ENCODE measurements around the gene MAP3K13.
"Not testable (repeated sequence)": the region's sequence is repeated elsewhere in the genome, so short reads cannot be mapped to it uniquely, and the experiment has no call there.

The MAP3K13 gene

DNA sequence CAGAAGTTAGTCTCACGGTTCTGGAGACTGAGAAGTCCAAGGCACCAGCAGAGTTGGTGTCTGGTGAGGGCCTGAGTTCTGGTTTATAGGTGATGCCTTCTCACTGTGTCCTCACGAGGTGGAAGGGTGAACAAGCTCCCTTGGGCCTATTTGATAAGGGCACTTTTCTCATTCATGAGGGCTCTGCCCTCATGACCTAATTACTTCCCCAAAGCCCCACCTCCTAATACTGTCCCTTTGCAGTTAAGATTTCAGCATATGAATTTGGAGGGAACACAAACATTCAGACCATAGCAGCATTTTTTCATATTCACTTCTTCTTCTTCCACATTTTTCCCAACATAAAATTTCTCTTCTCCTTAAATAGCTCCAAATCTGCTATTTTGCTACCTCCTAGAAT, 94.4 kb downstream of the MAP3K13 start:
- DNase-seq = no peak

DNA sequence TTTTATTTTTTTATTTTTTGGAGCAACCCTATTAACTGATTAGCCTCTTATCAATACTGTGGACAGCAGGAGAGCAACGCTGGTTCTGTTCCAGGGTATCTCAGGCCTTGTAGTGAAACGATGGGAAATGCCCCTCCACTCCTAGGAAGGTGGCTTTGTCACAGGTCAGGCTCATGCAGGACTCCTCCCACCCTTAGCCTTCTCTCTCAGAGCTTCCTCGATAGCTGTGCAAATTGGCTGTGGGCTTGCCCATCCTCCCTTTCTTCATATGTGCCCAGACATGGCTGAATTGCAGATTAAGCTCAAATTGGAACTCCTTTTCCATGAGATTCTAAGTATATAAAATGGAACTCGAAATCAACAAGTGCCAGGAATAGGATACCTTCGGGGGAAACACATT, 97.4 kb downstream of the MAP3K13 start:
- DNase-seq = no peak

DNA sequence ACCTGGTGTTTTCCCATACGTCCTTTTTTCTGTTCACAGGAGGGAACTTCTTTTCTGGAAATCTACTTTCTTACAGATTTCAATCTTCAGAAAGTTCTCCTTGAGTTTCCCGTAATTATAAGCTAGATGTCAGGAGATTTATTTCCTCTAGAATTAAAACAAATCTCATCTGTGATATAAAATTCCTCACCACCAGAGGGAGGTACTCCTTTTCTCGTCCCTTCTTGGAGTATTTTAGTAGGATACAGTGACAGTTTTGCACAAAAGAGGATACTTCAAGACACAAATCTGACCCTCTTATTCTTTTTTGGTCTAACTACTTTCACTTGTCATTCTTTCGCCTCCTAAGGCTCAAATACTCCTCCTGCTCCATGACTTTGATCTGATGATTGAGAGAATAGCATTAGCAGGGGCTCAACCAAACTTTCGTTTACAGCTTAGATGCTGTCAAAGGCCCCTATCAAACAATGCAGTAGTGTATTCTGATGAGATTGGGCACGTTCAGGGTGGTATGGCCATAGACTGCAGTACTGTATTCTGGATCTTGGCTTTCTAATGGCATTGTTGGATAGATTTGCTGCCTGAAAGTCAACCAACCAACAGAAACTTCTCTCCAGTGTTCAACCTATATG, 97.9 kb downstream of the MAP3K13 start:
- no peak for DNase-seq

DNA sequence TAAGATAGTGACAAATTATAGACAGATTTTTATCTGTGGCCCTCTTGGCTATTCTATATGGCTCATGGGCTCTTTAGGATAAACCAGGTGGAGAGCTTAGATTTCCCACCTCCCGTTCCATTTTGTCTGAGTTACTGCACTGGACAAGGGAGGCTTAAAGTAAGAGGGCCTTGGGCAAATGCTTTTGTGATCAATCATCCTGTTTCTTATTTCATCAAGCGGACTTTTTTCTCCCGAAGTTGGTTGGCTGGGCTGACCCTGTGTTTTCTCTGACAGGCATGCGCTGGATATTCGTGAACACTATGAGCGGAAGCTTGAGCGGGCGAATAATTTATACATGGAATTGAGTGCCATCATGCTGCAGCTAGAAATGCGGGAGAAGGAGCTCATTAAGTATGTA, 102.5 kb downstream of the MAP3K13 start:
- DNase-seq = no peak

DNA sequence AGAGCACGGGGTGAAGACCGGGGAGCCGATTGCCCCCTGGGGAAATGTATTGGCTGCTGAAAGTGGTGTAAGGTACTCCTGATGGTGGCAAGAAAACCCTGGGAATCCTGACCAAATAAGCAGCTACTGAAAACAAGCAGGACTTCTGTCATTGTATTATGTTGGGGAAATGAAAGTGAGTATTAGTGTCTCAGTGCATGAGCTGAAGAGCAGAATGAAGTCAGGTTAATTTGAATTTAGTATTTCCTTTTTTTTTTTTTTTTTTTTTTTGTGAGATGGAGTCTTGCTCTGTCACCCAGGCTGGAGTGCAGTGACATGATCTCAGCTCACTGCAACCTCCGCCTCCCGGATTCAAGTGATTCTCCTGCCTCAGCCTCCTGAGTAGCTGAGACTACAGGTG, 103.2 kb downstream of the MAP3K13 start:
- not testable (repeated sequence) for DNase-seq

DNA sequence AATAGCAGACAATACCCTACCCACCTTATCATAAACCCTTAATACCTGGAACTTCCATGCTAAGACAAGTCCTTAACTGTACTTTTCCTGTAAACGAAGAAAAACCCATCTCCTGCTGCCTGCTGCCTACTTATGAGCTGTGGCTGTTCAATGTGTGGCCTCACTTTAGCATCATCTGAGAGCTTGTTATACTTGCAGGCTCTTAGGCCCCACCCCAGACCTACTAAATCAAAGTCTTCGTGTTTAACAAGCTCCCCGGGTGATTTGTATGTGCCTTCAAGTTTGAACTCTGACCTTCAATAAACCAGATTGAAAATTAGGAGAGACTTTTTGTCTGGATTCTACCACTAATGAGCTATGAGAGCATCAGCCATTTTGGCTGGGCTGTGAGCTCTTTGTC, 106.6 kb downstream of the MAP3K13 start:
- no peak for DNase-seq

DNA sequence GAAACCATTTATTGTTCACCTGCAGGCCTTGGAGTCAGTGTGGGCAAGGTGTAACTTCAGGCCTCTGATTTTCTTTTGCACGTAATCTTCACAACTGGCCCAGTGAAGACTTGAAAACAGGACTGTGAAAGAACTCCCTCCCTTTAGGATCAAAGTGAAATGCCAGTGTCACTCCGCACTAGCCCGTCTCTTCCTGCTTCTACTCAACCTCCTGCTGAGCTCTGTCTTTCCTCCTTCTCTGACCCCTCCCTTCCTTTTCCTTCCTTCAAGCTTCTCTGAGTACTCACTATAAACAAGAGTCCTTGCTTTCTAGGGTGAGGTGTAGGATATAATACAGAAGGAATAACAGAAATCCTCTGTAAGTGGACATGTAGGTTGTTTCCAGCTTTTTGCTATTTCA, 107.4 kb downstream of the MAP3K13 start:
- DNase-seq = no peak

DNA sequence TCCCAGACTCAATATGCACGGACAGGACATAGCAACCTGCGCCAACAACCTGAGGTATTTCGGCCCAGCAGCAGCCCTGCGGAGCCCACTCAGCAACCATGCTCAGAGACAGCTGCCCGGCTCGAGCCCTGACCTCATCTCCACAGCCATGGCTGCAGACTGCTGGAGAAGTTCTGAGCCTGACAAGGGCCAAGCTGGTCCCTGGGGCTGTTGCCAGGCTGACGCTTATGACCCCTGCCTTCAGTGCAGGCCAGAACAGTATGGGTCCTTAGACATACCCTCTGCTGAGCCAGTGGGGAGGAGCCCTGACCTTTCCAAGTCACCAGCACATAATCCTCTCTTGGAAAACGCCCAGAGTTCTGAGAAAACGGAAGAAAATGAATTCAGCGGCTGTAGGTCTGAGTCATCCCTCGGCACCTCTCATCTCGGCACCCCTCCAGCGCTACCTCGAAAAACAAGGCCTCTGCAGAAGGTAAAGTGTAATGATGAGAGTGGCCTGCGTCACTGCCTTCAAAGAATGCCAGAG, 110.4 kb downstream of the MAP3K13 start:
- no peak for DNase-seq

DNA sequence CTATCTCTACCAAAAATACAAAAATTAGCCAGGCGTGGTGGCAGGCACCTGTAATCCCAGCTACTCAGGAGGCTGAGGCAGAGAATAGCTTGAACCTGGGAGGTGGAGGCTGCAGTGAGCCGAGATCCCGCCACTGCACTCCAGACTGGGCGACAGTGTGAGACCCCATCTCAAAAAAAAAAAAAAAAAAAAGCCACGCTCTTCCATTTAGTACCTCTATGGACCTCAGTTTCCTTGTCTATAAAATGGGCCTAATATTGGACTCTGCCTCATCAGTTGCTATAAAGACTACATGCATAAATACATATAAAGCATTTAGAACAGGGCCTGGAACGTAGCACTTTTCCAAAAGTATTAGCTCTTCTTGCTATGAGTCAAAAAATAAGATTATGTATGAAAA, 112.0 kb downstream of the MAP3K13 start:
- not testable (repeated sequence) for DNase-seq

DNA sequence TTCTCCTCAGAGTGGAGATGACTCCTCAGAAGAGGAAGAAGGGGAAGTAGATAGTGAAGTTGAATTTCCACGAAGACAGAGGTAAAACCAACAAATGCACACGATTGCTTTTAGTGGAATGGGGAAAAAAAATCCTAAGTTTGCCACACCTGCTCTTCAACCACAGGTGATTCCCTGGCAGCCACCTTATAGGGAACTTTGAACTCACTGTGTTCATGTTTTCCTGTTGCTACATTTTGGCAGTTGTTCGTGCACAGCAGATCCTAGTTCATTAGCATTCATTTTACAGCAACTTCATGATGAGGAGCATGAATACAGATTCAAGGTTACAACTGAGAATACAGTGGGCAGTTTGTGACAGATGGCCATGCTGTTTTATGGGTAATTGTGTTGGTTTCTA, 114.4 kb downstream of the MAP3K13 start:
- DNase-seq = no peak

DNA sequence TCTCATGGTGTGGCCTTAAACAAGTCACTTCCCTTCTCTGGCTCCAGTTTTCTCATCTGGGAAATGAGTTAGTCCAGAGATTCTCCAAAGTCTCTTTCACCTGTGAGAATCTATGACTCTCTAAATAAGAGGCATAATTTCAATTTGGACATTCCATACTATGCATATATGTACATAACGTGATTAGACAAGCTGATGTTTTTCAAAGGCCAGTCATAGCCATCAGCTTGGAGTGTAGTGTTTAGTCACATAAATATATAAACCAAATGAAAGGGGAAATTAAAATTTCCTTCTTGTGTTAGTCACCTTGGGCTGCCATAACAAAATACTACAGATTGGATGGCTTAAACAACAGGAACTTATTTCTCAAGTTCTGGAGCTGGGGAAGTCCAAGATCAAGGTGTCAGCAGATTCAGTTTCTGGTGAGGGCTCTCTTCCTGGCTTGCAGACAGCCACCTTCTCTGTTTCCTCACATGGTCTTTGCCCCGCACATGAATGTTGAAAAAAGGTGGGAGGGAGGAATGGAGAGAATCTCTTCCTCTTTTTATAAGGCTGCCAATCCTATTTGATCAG, 116.5 kb downstream of the MAP3K13 start:
- no peak for DNase-seq

DNA sequence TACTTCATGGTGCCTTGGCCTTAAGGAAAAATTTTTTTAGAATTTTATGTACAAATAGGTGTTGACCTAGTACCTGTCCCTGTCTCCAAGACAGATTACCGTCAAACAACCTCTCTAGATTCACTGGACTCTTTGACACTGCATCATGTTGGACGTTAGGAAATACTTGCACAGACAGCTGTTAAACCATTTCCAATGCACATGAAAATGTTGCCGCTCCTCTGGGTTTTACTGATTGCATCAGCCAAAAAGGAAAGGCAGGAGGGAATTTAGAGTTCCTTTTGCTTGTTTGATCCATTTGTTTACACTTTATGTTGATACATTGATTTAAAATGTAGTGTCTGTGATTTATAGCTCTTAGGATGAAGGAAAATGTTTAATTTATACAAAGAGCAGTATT, 121.4 kb downstream of the MAP3K13 start:
- no peak for DNase-seq

DNA sequence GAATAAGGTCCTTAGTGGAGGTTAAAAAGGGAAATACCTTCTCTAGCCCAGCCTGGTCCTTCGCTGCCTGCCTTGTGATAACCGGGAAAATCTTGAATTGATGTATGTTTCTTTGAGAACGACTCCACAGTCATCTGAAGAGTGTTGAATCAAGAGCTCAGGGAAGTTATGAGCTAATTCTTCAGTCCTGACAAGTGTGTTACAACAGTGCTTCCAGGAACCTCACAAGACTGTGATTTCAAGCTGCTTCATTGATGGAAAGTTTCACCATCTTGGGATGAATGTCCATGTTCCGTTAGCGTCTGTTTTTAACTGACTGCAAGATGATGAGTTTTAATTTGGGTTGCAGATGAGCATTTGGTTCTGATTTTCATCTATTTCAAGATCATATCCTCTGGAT, 123.5 kb downstream of the MAP3K13 start:
- no peak for DNase-seq

DNA sequence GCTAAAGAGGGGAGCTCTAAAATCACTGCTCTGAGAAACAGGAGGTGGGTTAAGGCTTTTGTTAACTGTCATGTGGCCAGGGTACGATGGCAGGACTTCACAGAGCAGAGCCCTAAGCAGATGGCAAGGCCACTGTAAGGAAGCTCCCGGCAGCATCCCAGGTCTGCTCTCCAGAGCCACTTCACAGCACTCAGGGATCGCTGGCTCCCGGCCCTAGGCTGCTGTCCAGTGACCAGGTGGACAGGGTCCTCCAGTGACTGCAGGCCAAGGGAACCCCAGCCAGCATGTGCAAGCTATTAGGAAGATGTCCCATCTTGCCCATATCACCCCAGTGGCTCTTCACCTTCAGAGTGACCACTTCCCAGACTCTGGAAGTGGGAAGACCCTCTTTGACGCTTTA, 125.5 kb downstream of the MAP3K13 start:
- no peak for DNase-seq

DNA sequence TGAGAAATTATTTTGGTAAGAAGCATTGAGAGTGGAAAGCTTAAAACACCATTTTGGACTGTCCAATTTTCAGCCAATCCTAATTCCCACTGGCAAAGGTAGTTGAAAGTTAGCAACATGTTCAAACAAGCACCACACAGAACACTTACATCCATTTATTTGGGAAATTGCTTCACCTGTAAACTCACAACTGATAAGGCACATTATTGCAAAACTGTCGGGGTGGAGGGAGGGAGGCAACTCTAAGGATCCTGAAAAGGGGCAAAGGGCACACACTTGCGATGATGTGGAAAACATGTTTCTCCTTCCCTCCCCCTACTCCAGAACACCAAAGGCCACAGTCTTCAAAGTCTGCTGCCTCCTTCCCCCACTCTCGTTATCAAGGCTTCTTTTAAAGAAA, 126.5 kb downstream of the MAP3K13 start:
- DNase-seq = no peak

DNA sequence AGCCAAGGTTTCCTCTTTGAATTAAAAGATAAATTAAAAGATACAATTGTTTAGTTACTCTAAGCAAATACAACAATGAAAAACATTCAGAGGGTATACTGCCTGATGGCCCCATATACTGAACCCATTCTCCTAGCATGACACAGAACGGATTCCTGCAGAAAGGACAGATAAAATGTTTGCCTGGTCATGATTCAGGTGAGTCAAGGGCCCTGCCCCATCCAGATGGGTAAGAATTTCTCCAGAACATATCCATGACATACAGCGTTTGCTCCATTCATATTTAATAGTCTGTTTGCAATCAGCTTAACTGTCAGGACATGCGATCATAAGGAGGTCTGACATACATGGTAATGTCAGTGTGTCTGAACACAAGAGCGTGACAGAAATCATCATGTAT, 127.3 kb downstream of the MAP3K13 start:
- no peak for DNase-seq

DNA sequence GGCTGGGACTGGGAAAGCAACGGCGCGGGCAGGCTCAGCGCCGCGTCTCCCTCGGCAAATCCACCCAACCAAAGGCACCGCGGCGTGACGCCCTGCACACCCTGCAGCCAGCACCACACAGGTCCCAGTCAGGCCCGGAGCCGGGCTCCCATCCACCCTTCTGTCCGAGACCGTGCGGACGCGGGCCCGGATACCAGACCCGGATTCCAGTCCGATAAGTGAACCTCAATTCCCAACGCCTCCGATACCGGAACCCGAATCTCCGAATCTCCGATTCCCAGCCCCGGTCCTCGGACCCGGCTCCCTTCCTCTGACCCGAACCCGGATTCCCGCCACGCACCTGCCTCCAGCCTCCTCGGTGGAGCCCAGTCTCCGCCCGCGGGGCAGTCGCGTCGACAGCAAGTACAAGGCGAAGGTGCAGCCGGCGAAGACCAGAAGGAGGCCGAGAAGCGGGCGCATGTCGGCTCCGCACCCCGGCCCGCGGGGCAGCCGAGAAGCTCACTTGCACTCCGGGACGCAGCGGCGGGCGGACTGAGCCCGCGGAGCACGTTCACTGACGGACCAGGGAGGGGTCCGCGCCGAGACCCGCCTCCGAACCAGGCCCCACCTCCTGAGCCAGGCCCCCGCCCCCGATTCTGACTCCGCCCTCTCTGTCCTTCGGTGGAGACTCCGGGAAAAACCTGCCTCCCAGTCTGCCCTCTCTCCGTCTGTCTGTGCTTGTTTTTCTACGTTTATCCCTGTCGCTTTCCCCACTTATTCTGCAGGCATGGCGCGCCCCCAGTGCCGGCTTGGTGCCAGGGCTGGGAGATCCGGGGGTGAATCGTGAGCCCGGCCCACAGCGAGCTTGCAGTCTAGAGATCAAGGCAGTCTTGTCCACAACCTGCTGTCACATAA, 135.8 kb downstream of the MAP3K13 start, which contains the start of gene TMEM41A:
Gene TMEM41A (minus strand): TSS at position 533 of the 894 bp plus-strand sequence. CDS start 74 bp downstream, at position 459.
- peak; percentile 87 for DNase-seq

DNA sequence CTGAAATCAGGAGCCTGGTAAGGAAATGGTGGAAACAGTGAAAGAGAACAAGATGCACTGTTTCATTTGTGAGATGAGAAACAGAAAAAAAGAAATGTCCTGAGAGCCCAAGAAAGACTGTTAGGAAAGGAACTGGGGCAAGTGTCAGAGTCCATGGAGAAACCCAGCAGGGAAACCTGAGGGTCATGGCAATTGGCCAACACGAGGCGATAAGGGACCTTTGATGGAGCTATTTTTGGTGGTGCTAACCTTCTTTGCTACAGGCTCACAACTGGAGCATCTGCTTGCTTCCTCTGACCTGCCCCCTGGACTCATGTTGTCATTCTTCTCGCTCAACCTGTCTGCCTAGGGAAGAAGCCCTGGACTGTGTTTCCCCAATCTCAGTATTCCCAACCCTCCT, 140.1 kb downstream of the MAP3K13 start:
- no peak for DNase-seq

DNA sequence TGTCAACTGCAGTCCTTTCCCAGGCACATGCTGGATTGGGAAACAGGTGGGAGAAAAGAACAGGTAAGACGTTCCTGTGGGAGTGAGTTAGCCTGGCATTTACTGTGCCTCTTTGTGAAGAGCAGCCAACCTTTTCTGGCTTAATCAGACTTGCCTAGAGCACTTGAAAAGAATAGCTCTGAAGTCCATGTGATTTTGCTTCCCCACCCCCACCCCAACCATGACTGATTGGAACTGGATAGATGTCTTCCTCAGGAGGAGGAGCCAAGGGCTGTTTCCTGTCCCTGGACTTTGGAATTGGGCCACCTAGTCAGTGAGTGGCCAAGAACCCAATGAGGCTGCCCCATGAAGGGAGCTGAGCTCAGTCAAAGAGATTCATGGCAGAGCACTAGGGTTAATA, 140.6 kb downstream of the MAP3K13 start:
- no peak for DNase-seq

DNA sequence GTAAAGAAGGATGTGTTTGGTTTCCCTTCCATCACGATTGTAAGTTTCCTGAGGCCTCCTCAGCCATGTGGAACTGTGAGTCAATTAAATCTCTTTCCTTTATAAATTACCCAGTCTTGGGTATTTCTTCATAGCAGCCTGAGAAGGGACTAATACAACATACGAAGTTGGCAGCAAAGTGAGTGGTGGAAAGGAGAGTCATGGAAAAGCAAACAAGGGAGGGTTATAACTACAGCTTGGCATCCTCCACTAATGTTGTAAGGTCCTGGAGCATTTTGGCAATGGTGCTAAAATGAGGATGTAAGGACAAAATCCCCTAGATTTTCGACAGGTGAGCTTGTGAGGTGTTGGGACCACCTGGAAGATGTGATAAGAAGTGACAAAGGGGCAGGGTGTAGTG, 141.7 kb downstream of the MAP3K13 start:
- DNase-seq = no peak

DNA sequence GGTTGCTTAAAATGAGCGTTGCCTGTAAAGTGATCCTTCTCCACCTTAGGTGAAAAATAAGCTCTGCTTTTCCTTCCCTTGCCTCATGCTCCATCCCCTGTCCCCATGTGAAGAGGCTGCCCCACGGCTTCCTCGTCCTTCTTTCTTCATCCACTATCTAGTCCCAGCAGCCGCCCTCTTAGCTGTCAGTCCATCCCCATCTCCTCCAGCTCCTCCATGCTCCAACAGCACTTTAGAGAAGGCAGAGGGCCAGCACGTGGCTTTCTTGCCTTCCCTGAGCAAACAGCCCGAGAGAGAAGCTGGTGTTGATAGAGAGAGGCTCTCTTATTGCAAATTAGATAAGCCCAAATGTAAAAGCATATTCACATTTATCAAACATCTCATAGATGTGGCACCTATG, 144.9 kb downstream of the MAP3K13 start:
- DNase-seq = no peak

DNA sequence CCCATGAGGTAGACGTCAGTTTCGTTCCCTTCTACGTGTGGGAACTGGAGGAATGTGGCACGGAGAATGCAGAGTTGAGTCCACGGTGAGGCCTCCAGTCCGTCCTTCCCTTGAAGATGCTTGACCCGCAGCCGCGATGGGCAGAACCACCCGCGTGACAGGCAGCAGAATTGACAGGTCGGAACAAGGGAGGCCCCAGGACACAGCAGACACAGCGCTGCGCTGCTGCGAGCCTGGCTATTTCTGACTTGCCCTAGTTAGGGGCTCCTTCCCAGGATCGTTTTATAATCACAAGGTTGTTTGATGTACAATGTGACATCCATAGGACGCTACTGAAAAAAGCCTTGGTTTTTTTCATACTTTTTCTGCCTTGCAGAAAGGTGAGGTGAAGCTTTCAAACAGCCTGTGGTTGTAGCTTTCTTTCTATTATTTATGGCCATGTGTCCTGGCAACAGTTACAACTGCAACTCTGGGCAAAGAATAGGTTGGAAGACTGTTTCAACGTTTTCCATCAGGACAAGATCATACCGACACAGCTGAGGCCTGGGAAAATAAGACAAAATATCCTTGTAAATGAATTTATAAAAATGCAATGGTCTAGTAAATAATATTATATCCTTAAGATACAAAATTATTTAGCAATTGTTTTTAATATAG, 145.5 kb downstream of the MAP3K13 start:
- no peak for DNase-seq

DNA sequence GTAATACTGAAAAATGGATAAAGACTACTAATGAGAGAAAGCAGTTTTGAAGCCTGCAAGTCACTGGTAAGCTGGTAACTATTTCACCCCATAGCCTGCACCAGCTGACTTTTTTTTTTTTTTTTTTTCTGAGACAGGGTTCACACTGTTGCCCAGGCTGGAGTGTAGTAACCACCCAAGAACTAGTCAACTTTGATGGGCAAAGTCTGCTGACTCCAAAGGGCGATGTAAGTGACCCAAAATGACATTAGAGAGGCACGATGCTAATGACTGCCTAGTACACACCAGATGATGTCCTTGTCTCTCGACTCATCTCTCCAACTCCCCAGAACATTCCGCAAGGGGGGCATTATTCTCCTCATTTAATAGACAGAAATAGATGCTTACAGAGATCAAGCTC, 148.8 kb downstream of the MAP3K13 start:
- DNase-seq = no peak
